ENCODE data around the gene GALK2.
"Not testable (repeated sequence)": the region's sequence is repeated elsewhere in the genome, so short reads cannot be mapped to it uniquely, and the experiment has no call there.

Gene GALK2

GRCh38 chr15:49225572-49226281 is 55.7 kb downstream of the GALK2 start:
- DNase-seq: no peak

GRCh38 chr15:49227602-49228001 is 57.6 kb downstream of the GALK2 start:
- DNase-seq: no peak

GRCh38 chr15:49229922-49230321 is 59.9 kb downstream of the GALK2 start:
- no peak for DNase-seq

- no peak for DNase-seq
These were observed 62.3 kb downstream of the GALK2 start for GRCh38 chr15:49232236-49232806.

- no peak for DNase-seq
These were observed 65.5 kb downstream of the GALK2 start for GRCh38 chr15:49235446-49236124.

- no peak for DNase-seq
These were observed 66.8 kb downstream of the GALK2 start for GRCh38 chr15:49236869-49237268.

GRCh38 chr15:49238342-49238741 is 68.3 kb downstream of the GALK2 start:
- no peak for DNase-seq

- DNase-seq: no peak
These were observed 69.1 kb downstream of the GALK2 start for GRCh38 chr15:49239105-49239504.

GRCh38 chr15:49242820-49243219 is 72.8 kb downstream of the GALK2 start:
- no peak for DNase-seq

GRCh38 chr15:49247556-49248110 is 77.6 kb downstream of the GALK2 start:
- DNase-seq: no peak

- no peak for DNase-seq
These were observed 78.2 kb downstream of the GALK2 start for GRCh38 chr15:49248291-49248690.

GRCh38 chr15:49255966-49256759 is 86.1 kb downstream of the GALK2 start:
- DNase-seq: no peak

- DNase-seq: not testable (repeated sequence)
These were observed 95.1 kb downstream of the GALK2 start for GRCh38 chr15:49265117-49265516.

GRCh38 chr15:49265911-49266310 is 95.9 kb downstream of the GALK2 start:
- DNase-seq: no peak

- no peak for DNase-seq
These were observed 100.7 kb downstream of the GALK2 start for GRCh38 chr15:49270541-49271421.

GRCh38 chr15:49273734-49274318 is 103.8 kb downstream of the GALK2 start:
- DNase-seq: no peak

GRCh38 chr15:49278751-49279150 is 108.7 kb downstream of the GALK2 start:
- DNase-seq: no peak

- no peak for DNase-seq
These were observed 109.7 kb downstream of the GALK2 start for GRCh38 chr15:49279521-49280456.

- no peak for DNase-seq
These were observed 112.3 kb downstream of the GALK2 start for GRCh38 chr15:49282366-49282765.

GRCh38 chr15:49286649-49287404 is 116.8 kb downstream of the GALK2 start:
- DNase-seq: no peak

Measured in NCI-H187 treated with DMSO at 0.1 percent for 48 hours (cell line).